Esophagus squamous epithelium (tissue), 5 donors: ENCODE data around the gene ANKUB1. TPM values are rescaled to one million over a fixed set of nuclear protein-coding genes. Genes with fewer than 3 reads are reported as not detected.

Experiments
- DNase-seq: peaks from one replicate; lab custom pipeline; 2025; lab: John Stamatoyannopoulos, UW
- H3K27ac ChIP-seq, 4 donors: fragments of 200-600 bp; sonication (generic); one replicate each; pipeline ENCODE4 v1.5.1; 2016 to 2019; ENCODE audit warnings: mild to moderate bottlenecking in 1 of 4
- H3K27me3 ChIP-seq, 4 donors: fragments of 200-600 bp; sonication (generic); 1 replicate in 3 of 4; 2 replicates in 1 of 4; pipeline versions ENCODE4 v1.5.1 to v1.6.0; 2017 to 2021; ENCODE audit warnings: antibody characterized with exemption in 1 of 4
- H3K36me3 ChIP-seq, 3 donors: fragments of 200-600 bp; sonication (generic); one replicate each; pipeline ENCODE4 v1.5.1; 2016 to 2019
- H3K4me1 ChIP-seq, 3 donors: fragments of 200-600 bp; sonication (generic); one replicate each; pipeline ENCODE4 v1.5.1; 2017 to 2019
- H3K4me3 ChIP-seq, 4 donors: fragments of 200-600 bp; sonication (generic); 1 replicate in 3 of 4; 2 replicates in 1 of 4; pipeline ENCODE4 v1.5.1; 2016 to 2019; ENCODE audit warnings: mild to moderate bottlenecking in 2 of 4, moderate library complexity in 1 of 4
- H3K9me3 ChIP-seq, 3 donors: fragments of 200-600 bp; sonication (generic); one replicate each; pipeline ENCODE4 v1.5.1; 2016 to 2019
- CTCF ChIP-seq, 6 experiments: fragments of 450-650 bp in 4 of 6; fragments of 200-600 bp in 2 of 6; sonication (generic) in 2 of 6; IDR thresholded peaks; one replicate each; pipeline ENCODE4 v1.5.1; 2016 to 2019; ENCODE audit warnings: antibody characterized with exemption in 6 of 6, mild to moderate bottlenecking in 4 of 6, moderate library complexity in 4 of 6
- POLR2A ChIP-seq, 4 donors: fragments of 450-650 bp; IDR thresholded peaks; one replicate each; pipeline ENCODE4 v1.6.1; 2017; ENCODE audit warnings: antibody characterized with exemption in 4 of 4, mild to moderate bottlenecking in 4 of 4, moderate library complexity in 3 of 4
- WGBS, 2 donors: methylation state at CpG; one replicate each; pipeline ENCODE4 v1.1.5; 2018; 5-methylcytosine and 5-hydroxymethylcytosine counted together
- intact Hi-C: fragments of 100-400 bp; cut with DNase I; formaldehyde crosslinking; loops from one replicate; pipeline ENCODE4 v1.15.0; 2022
- total RNA-seq, 4 donors: library from RNA; depleted of rRNA; stranded (reverse); fragments of >200 nt; gene quantifications; one replicate each; pipeline ENCODE4 v1.1.0, GENCODE V29; 2016
- donor health status: DM: yes; HTN: yes; CAD: no.

ANKUB1 gene
- total RNA-seq, 4 donors from 2014 or later = not detected

GRCh38 chr3:149732234-149732633 lies 60.1 kb downstream of the ANKUB1 start:
- Histone ChIP-seq H3K4me3 (no peak overlapping the region), H3K9me3 (no peaks in the 10 kb centered on the region), H3K4me1 (no peaks in the 10 kb centered on the region), H3K36me3 (no peaks in the 10 kb centered on the region), H3K27me3 (no peaks in the 10 kb centered on the region), H3K27ac (no peak overlapping the region)
- WGBS, 2 donors = 84 to 89% methylated on average over 3 of the region's 3 CpGs
- DNase-seq = no peak
- intact Hi-C loops = no loop called here
- TF ChIP-seq POLR2A (IDR thresholded peaks at IDR 0.05) (no peak), CTCF (IDR thresholded peaks at IDR 0.05) (no peak)

GRCh38 chr3:149727656-149728055 lies 64.7 kb downstream of the ANKUB1 start:
- TF ChIP-seq POLR2A (IDR thresholded peaks at IDR 0.05) = no peak
- no peak for TF ChIP-seq CTCF (IDR thresholded peaks at IDR 0.05)
- Histone ChIP-seq H3K9me3 (no peaks in the 10 kb centered on the region), H3K4me1 (no peaks in the 10 kb centered on the region), H3K27ac (no peak overlapping the region), H3K36me3 (no peaks in the 10 kb centered on the region), H3K27me3 (no peaks in the 10 kb centered on the region), H3K4me3 (no peak overlapping the region)
- DNase-seq = no peak
- intact Hi-C loops = no loop called here
- WGBS, 2 donors = 86 to 88% methylated on average over 2 of the region's 2 CpGs

GRCh38 chr3:149726716-149727407 lies 65.5 kb downstream of the ANKUB1 start:
- Histone ChIP-seq H3K9me3 (no peaks in the 10 kb centered on the region), H3K27me3 (no peaks in the 10 kb centered on the region), H3K27ac (no peak overlapping the region), H3K36me3 (no peaks in the 10 kb centered on the region), H3K4me1 (no peaks in the 10 kb centered on the region), H3K4me3 (no peak overlapping the region)
- no peak for TF ChIP-seq CTCF (IDR thresholded peaks at IDR 0.05)
- TF ChIP-seq POLR2A (IDR thresholded peaks at IDR 0.05) = no peak
- no peak for DNase-seq
- intact Hi-C loops = no loop called here
- 78 to 87% methylated on average over 2 of the region's 2 CpGs for WGBS, 2 donors

- TF ChIP-seq POLR2A (IDR thresholded peaks at IDR 0.05) (no peak), CTCF (IDR thresholded peaks at IDR 0.05) (no peak)
These were observed 68.6 kb downstream of the ANKUB1 start for GRCh38 chr3:149723781-149724180.

GRCh38 chr3:149720918-149721317 lies 71.4 kb downstream of the ANKUB1 start:
- Histone ChIP-seq H3K9me3 (no peaks in the 10 kb centered on the region), H3K27me3 (no peaks in the 10 kb centered on the region), H3K36me3 (no peaks in the 10 kb centered on the region), H3K27ac (no peak overlapping the region), H3K4me3 (no peak overlapping the region), H3K4me1 (peaks cover 0 to 5% (median 0%) of the 10 kb centered on the region in 3 donors)
- DNase-seq = no peak
- TF ChIP-seq POLR2A (IDR thresholded peaks at IDR 0.05) = no peak
- no peak for TF ChIP-seq CTCF (IDR thresholded peaks at IDR 0.05)
- intact Hi-C loops = no loop called here
- WGBS, 2 donors = 81 to 94% methylated on average over 2 of the region's 2 CpGs

More at GRCh38 chr3:149723781-149724180, 68.6 kb downstream of the ANKUB1 start:
- no peaks in the 10 kb centered on the region for H3K9me3 ChIP-seq
- H3K27me3 ChIP-seq = no peaks in the 10 kb centered on the region
- no peak for DNase-seq
- no peak overlapping the region for H3K27ac ChIP-seq
- intact Hi-C loops = no loop called here
- no peaks in the 10 kb centered on the region for H3K4me1 ChIP-seq
- no peaks in the 10 kb centered on the region for H3K36me3 ChIP-seq
- no peak overlapping the region for H3K4me3 ChIP-seq
